Measurements from ENCODE around the gene SPATA45.

The SPATA45 gene

GRCh38 chr1:212782422-212783154 is 64.9 kb downstream of the SPATA45 start:
- DNase-seq (ENCODE audit: low spot score) (peak; percentile 41), FAIRE-seq (peak; percentile 70)

GRCh38 chr1:212781225-212781624 is 66.2 kb downstream of the SPATA45 start:
- FAIRE-seq (no peak), DNase-seq (ENCODE audit: low spot score) (no peak)

GRCh38 chr1:212780759-212781158 is 66.7 kb downstream of the SPATA45 start:
- FAIRE-seq (no peak), DNase-seq (ENCODE audit: low spot score) (no peak)
